ENCODE measurements around the gene NT5DC2.

- TF ChIP-seq, protein P1, sequence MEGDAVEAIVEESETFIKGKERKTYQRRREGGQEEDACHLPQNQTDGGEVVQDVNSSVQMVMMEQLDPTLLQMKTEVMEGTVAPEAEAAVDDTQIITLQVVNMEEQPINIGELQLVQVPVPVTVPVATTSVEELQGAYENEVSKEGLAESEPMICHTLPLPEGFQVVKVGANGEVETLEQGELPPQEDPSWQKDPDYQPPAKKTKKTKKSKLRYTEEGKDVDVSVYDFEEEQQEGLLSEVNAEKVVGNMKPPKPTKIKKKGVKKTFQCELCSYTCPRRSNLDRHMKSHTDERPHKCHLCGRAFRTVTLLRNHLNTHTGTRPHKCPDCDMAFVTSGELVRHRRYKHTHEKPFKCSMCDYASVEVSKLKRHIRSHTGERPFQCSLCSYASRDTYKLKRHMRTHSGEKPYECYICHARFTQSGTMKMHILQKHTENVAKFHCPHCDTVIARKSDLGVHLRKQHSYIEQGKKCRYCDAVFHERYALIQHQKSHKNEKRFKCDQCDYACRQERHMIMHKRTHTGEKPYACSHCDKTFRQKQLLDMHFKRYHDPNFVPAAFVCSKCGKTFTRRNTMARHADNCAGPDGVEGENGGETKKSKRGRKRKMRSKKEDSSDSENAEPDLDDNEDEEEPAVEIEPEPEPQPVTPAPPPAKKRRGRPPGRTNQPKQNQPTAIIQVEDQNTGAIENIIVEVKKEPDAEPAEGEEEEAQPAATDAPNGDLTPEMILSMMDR (conservative IDR thresholded peaks at IDR 0.05 in 1 of 2, IDR thresholded peaks at IDR 0.05 in 1 of 2; ENCODE audit: low read depth in 1 of 2, low read length in 2 of 2), result no peak
- no peak for TF ChIP-seq EZH2 (IDR thresholded peaks at IDR 0.05; ENCODE audit: low read length, missing control alignments)
Observed at GRCh38 chr3:52490035-52490938, 43.4 kb downstream of the NT5DC2 start.

Measured in fibroblast of lung (primary cell).